ENCODE data around the gene LGI1.

GRCh38 chr10:93797825-93798224, 40.1 kb downstream of the LGI1 start:
- no peak for TF ChIP-seq POLR2A (IDR thresholded peaks at IDR 0.05; ENCODE audit: low read length)
- no peak for TF ChIP-seq GATA1 (IDR thresholded peaks at IDR 0.05; ENCODE audit: low read depth, low read length)

All from erythroblast (primary cell).